Vagina (tissue), 2 donors: Measurements from ENCODE around the gene TAOK2.

Source experiments
- CTCF ChIP-seq, 3 experiments: fragments of 450-650 bp in 2 of 3; fragments of 200-600 bp in 1 of 3; sonication (generic) in 1 of 3; IDR thresholded peaks; one replicate each; pipeline ENCODE4 v1.5.1; 2017 to 2019; ENCODE audit warnings: antibody characterized with exemption in 3 of 3, mild to moderate bottlenecking in 2 of 3, moderate library complexity in 2 of 3
- POLR2A ChIP-seq, 2 donors: fragments of 450-650 bp; IDR thresholded peaks; one replicate each; pipeline ENCODE4 v1.6.1; 2017; ENCODE audit warnings: antibody characterized with exemption in 2 of 2, mild to moderate bottlenecking in 2 of 2, moderate library complexity in 2 of 2
- POLR2AphosphoS5 ChIP-seq, 2 donors: sonication (generic); formaldehyde crosslinking; IDR thresholded peaks; one replicate each; pipeline ENCODE4 v1.9.0; 2017; ENCODE audit warnings: antibody characterized with exemption in 2 of 2, mild to moderate bottlenecking in 2 of 2, low read depth in 1 of 2; ENCODE audit not compliant: insufficient read depth in 1 of 2

- TF ChIP-seq CTCF (IDR thresholded peaks at IDR 0.05) (no peak), POLR2A (IDR thresholded peaks at IDR 0.05) (no peak), POLR2AphosphoS5 (IDR thresholded peaks at IDR 0.05; ENCODE audit: insufficient read depth in 1 of 2, low read depth in 1 of 2) (no peak)
These were observed 49.9 kb downstream of the TAOK2 start for GRCh38 chr16:30023586-30023985.
